ENCODE results near the gene LAMTOR4.
A peak's percentile ranks its signal among the peaks of the same experiment; 100 is the strongest.
"Not testable (repeated sequence)": the region's sequence is repeated elsewhere in the genome, so short reads cannot be mapped to it uniquely, and the experiment has no call there.

LAMTOR4 gene

DNA sequence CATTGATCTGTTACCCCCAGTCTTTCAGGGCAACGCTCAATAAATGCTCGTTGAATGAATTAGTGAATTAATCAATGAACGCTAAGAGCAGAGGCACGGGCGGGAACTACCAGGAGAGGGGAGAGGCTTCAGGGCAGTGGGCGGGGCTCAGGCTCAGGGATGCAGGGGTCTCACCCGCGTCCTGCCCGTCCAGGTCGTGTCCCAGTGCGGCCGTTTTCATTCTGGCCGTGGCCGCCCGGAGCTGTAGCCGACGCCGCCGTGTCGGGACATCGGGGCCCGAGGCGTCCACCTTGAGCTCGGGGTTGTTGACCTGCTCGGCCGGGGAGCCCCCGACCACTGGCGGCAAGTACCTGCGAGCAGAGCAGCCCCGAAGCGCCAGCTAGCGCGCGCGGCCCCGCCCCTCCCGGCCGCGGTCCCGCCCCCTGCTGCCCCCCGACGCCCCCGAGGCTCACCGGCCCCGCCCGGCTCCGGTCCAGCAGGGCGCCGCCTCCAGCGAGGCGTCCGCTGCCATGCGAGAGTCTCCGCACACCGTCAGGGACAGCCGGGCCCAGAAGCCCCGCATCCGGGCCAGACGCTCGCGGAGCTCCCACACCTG lies 22.5 kb downstream of the LAMTOR4 start:
- DNase-seq (ENCODE audit: low spot score), result no peak

- DNase-seq (ENCODE audit: low spot score), result no peak
Observed at GRCh38 chr7:100171840-100172239, 23.1 kb downstream of the LAMTOR4 start.

DNA sequence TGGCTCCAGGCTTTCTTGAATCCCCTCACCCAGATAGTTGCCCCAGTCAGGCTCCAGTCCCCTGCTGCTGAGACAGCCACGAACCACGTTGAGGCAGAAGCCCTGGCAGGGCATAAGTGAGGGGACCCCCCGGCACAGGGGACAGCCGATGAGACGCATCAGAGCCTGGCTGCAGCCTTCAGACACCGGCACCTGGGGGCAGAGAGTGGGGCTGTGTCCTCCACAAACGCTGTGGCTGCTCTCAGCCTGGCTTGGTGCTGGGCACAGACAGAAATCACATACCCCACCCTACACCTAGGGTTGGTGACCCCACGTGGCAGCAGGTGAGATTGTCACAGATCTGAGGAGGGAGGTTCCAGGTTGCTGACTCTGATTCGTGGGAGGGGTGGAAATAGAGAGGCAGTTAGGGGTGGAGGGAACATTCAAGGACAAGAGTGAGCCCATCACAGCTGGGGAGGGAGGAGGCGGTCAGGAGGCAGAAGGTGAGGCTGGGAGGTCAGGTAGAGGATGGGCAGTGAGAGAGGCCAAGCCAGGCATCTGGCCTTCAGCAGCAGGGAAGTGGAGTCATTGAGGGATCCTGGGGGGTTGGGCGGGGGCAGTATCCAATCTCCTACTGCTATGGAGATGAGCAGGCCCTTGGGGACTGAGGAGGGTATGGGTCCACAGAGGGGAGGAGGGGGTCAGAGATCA lies 25.2 kb downstream of the LAMTOR4 start:
- no peak for DNase-seq (ENCODE audit: low spot score)

- DNase-seq (ENCODE audit: low spot score), result no peak
Observed at GRCh38 chr7:100174582-100174981, 25.9 kb downstream of the LAMTOR4 start.

DNA sequence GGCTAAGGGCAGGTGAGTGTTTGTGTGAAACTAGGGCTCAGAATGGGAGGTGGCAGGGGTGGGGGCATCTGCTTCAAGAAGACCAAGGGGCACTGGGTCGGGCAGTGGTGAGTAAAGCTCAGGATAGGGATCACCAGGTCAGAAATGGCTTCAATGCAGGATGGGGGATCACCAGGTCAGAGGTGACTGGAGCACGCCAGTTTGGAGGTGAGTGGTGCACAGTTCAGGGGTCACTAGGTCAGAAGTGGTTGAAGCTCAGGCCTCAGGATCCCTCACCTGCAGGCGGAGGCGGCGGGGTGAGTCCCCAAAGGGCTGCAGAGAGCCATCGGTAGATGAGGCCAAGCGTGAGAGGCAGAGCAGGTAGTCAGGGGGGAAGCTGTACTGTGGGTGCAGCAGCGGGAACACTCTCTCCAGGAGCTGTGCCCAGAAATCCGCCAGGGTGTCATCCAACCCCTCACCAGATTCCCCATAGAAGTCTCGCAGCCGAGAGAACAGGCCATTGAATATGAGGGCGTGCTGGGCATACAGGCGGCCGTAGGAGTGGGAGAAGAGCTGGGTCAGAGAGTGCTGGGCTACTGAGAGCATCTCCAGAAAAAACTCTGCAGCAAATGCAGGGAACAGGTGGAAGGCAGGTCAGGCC lies 26.7 kb downstream of the LAMTOR4 start:
- no peak for DNase-seq (ENCODE audit: low spot score)

DNA sequence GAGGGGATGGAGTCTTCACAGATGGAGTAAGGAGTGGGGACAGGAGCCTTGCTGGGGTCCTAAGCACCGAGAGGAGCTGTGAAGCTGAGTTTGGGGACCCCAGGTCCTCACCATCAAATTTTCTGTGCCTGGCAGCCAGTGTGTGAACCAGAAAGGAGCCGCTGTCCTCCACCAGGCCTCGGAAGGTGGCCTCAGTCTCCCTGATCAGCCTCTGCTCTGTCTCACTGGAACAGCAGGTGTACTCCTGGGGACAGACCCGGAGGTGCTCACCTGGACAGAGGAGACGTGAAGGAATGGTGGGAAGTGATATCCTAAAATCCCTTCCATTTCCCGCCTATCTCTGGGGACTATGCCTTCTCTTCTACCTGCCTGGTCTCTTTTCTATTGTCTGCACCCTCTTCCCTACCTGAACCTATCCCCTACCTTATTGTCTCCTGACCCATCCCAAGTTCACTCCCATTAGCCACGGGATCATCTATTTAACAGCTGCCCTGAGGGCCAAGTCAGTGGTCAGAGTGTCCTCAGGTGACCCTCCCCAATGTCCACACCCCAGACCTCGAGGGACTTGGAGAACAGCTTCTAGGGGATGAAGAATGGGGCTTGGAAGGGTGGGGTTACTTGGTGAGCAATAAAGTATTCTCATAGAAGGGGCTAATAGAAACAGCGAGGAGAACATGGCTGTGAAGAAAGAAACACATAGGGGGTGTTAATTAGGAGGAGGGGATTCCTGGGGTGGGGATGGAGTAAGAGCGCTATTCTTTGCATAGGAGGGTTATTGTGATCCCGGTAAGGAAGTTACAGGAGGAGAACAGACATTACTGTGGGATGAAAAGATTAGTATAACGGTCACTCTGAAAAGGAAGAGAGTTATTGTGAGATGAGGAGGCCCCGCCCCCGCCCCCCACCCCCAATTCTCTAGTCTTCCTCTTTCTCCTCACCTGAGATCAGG lies 27.7 kb downstream of the LAMTOR4 start:
- no peak for DNase-seq (ENCODE audit: low spot score)

GRCh38 chr7:100177045-100178001 lies 28.6 kb downstream of the LAMTOR4 start, which contains the start of the genes GPC2 and STAG3:
TSS of gene GPC2 (minus strand) at chr7:100177381. CDS start at chr7:100177199, 182 bp downstream.
TSS of gene STAG3 (plus strand) at chr7:100177918. CDS start at chr7:100180557, 2,639 bp downstream.
- DNase-seq (ENCODE audit: low spot score), result peak; percentile 93

- DNase-seq (ENCODE audit: low spot score), result not testable (repeated sequence)
Observed at GRCh38 chr7:100180084-100180483, 31.4 kb downstream of the LAMTOR4 start.

- not testable (repeated sequence) for DNase-seq (ENCODE audit: low spot score)
Observed at GRCh38 chr7:100182616-100183015, 33.9 kb downstream of the LAMTOR4 start.

DNA sequence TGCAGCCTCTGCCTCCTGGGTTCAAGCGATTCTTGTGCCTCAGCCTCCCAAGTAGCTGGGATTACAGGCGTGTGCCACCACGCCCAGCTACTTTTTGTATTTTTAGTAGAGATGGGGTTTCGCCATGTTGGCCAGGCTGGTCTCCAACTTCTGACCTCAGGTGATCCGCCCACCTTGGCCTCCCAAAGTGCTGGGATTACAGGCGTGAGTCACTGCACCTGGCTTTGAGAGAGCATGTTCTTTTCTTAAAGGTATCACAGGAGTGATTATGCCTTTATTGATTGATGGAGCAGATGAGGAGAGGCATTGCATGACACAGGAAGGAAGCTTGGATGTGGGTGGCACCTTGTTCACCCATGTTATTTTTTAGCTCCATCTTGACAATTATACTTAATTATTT lies 34.4 kb downstream of the LAMTOR4 start:
- DNase-seq (ENCODE audit: low spot score), result not testable (repeated sequence)

- no peak for DNase-seq (ENCODE audit: low spot score)
Observed at GRCh38 chr7:100185726-100186125, 37.0 kb downstream of the LAMTOR4 start.

DNA sequence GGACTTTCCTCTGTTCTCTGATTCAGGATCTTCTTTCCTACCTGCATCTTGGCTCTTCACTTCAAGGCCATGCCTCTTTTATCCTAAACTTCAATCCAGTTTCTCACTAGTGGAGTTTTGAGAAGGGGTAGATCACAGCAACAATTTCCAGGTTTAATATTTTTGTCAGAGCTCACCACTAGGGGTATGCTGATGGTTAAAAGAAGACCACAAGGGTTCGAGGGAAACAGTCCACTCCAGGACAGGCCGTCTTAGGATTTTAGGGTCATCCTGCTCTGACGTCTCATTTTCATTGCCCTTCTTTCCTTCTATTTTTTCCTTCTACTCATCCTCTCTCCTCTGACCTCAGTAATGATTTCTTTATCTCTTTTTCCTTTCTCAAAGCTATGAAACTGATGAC lies 40.3 kb downstream of the LAMTOR4 start:
- no peak for DNase-seq (ENCODE audit: low spot score)

GRCh38 chr7:100190048-100190711 lies 41.5 kb downstream of the LAMTOR4 start:
- DNase-seq (ENCODE audit: low spot score), result peak; percentile 48

DNA sequence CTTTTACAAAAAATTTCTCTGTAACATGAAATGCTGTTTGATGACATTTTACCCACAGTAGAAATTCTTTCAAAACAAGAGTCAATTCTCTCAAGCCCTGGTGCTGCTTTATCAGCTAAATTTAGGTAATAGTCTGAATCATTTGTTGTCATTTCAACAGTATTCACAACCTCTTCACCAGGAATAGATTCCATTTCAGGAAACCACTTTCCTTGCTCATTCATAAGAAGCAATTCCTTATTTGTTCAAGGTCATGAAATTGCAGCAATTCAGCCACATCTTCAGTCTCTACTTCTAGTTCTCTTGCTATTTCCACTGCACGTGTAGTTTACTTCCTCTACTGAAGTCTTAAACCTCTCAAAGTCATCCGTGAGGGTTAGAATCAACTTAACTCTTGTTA lies 43.1 kb downstream of the LAMTOR4 start:
- no peak for DNase-seq (ENCODE audit: low spot score)

GRCh38 chr7:100192281-100192862 lies 43.7 kb downstream of the LAMTOR4 start:
- not testable (repeated sequence) for DNase-seq (ENCODE audit: low spot score)

GRCh38 chr7:100192969-100193368 lies 44.3 kb downstream of the LAMTOR4 start:
- no peak for DNase-seq (ENCODE audit: low spot score)

GRCh38 chr7:100195222-100195621 lies 46.5 kb downstream of the LAMTOR4 start:
- DNase-seq (ENCODE audit: low spot score), result no peak

GRCh38 chr7:100195901-100196322 lies 47.2 kb downstream of the LAMTOR4 start:
- not testable (repeated sequence) for DNase-seq (ENCODE audit: low spot score)

DNA sequence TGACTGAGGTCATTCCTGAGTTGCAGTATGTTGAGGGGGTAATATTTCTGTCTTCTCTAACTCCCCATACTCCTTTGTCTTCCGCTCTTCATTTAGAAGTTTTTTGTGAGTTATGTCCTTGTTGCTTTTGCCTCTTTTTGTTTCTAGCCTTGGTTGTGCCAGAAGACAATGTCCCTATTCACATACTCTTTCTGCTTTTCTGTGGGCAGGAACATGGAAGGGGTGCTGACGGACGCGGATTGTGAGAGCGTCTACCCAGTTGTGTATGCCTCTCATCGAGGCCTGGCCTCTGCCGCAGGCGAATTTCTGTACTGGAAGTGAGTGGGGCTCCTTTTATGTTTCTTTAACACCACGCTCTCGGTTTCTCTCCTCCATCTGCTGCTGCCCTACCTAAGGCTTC lies 49.5 kb downstream of the LAMTOR4 start:
- DNase-seq (ENCODE audit: low spot score), result no peak

DNA sequence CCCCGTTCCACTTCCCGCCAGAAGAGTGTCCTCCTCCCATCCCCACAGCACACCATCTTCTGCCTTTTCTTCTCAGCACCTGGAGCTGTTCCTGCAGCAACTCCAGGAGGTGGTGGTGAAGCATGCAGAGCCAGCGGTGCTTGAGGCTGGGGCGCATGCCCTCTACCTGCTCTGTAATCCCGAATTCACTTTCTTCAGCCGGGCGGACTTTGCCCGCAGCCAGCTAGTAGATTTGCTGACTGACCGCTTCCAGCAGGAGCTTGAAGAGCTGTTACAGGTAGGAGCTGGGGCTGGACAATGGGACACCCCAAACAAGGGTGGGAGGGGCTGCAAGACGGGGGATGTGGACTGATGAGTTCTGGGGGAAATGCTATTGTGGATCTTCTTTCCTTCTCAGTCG lies 52.0 kb downstream of the LAMTOR4 start:
- DNase-seq (ENCODE audit: low spot score), result no peak

Measured in globus pallidus (tissue), 1 donor.